ENCODE results near the gene PLCG1. TPM values are rescaled to one million over a fixed set of nuclear protein-coding genes. Genes with fewer than 3 reads are reported as not detected.

PLCG1 gene
- total RNA-seq, 1 donor from 2014 or later, result 261 TPM

- DNase-seq (ENCODE audit: extremely low read depth, low read depth, low spot score), result no peak
Measured at GRCh38 chr20:41176711-41177552, 39.6 kb downstream of the PLCG1 start.

- DNase-seq (ENCODE audit: extremely low read depth, low read depth, low spot score), result no peak
Measured at GRCh38 chr20:41177636-41178035, 40.3 kb downstream of the PLCG1 start.

DNA sequence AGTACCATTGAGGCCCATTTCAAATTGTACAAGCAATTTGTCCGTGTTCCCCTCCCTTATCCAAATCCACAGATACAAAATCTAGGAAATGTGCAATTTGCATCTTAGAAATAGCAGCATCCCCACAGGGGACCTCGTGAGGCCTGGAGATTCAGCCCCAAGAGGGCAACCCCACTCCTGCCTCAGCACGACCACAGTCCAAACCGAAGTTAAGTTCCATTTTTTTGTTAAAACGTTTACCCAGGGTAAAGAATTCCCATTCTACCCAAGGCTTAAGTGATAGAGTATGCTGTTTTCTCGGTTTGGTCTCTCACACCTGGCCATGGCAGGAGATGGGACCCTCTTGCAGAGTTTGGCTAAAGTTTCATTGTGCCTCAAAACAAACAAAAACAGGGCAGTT, 41.2 kb downstream of the PLCG1 start:
- DNase-seq (ENCODE audit: extremely low read depth, low read depth, low spot score), result no peak

- DNase-seq (ENCODE audit: extremely low read depth, low read depth, low spot score), result no peak
Measured at GRCh38 chr20:41178904-41179432, 41.6 kb downstream of the PLCG1 start.

DNA sequence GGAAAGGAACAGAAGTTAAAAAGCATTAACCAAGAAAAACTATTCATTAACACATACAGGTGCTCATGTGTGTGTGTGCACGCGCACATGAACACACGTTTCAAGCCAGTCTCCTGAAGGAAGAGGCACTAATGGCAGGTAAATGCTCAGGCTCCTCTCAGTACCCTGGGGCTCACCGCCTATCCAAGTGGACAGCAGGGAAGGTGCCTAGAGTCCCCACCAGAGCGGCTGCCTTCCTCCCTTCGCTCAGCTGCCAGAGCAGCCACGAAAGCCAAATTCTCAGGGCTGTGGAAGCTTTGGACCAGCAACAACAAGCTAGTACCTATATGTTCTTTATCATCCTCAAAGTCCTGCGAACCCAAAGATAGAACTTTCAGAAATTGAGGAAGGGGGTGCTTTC, 42.6 kb downstream of the PLCG1 start:
- DNase-seq (ENCODE audit: extremely low read depth, low read depth, low spot score), result no peak

DNA sequence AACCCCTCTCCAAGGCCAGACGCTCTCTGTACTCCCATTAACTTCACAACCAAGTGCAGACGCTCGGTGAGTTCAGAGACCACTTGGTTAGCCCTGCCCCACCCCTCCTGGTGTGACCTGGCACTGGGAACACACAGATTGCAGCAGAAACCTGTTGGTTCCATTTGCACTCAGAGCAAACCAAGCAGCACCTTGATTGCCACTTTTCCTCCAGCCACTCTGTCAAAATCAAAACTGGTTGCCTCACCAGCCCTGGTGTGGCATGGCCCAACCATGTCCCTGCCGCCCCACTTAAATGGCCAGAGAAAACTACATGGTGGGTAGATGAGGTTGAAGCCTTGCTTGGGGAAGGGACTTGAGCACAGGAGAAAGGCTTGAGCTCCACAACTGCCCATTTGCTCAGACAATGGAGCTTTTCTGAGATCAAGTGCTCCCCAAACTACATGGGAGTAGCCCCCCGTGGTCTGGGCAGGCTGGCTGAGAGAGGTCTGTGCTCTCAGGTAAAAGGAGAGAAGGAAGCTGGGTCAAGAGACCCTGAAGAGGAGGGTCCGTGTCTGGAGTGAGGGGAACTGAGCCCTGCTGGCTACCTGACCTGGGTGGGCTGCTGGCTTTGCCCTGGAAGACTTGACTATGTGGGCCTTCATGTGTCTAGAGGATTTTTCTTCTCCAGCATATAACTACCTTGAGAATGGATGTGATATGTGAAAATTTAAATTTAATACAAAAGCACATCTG, 43.4 kb downstream of the PLCG1 start:
- no peak for DNase-seq (ENCODE audit: extremely low read depth, low read depth, low spot score)

- DNase-seq (ENCODE audit: extremely low read depth, low read depth, low spot score), result no peak
Measured at GRCh38 chr20:41181567-41181966, 44.2 kb downstream of the PLCG1 start.

GRCh38 chr20:41182296-41183212, 45.2 kb downstream of the PLCG1 start:
- no peak for DNase-seq (ENCODE audit: extremely low read depth, low read depth, low spot score)

DNA sequence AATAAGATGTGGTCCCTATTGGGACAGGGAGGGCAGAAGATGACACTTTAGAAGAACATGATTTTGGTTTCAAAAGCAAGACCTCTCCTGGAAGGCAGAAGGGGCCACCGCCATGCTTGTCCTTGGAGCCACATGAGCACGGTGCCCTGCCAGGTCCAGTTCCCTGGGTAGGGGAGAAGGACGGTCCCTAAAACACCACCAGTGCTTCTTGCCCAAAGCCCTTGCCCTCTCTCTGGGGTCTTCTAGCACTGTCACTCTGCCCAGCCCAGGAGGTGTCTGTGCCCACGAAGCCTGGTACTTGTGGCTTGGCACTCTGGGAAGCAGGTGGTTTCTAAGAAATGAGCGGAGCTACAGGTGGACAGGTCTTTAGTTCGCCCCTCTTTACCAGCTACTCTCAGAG, 46.0 kb downstream of the PLCG1 start:
- DNase-seq (ENCODE audit: extremely low read depth, low read depth, low spot score), result no peak

DNA sequence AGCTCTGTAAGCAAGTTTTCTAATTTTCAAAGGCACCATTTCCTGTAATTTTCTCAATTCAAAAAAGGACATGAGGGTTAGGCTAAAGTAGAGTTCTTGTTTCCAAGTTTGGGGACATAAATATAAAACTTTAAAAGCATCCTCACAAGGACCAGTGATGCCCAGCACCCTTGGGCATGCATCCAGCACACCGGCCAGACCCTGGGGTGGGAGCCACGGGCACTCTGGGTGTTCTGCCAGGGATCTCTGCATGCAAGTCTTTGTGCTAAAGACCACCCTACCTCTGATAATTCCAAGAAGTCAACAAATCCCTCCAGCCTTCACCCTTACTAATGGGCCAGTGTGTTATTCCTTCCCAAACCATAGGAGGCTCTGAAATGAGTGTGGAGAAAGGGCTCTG, 46.5 kb downstream of the PLCG1 start:
- no peak for DNase-seq (ENCODE audit: extremely low read depth, low read depth, low spot score)

DNA sequence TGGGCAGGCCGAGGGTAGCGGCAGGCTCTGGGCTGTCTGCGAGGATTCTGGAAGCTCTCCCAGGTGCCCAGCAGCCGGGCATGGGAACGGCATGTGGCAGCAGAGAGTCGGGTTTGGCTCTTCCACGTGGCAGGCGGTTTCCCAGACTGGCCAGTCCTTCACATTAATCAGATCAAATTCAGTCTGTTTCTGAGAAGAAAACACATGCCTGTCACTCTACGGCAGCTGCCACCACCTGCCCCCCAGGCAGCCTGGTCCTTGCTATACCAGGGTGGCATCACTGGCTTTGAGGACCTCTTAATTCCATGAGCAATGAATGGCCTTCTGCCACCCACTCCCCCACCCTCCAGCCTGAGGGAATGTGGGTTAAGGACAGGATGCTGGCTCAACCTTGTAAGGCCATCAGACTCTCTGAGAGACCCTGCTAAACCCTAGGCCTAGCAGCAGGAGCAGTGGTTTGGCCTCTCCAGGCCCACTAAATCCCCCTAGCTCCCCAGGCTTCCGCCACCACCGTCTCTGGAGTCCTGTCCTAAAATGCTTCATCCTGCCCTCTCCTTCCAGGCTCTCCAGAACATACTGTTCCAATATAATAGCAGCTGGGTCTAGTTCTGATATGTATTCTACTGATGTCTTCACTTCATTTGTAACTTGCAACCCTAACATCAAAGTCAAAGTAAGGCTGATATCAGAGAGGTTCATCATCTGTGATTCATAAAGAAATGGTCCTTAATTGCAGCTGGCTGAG, 47.8 kb downstream of the PLCG1 start:
- no peak for DNase-seq (ENCODE audit: extremely low read depth, low read depth, low spot score)

DNA sequence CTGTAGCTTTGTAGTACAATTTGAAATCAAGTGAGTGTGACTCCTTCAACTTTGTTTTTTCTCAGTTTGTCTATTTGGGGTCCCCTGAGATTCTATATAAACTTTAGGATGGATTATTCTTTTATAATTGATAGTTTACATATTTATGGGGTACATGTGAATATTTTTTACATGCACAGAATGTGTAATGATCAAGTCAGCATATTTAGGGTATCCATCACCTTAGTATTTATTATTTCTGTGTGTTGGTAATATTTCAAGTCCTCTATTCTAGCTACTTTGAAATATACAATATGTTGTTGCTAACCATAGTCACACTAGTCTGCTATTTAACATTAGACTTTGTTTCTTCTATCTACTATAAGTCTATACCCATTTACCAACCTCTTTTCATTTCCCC, 50.3 kb downstream of the PLCG1 start:
- no peak for DNase-seq (ENCODE audit: extremely low read depth, low read depth, low spot score)

DNA sequence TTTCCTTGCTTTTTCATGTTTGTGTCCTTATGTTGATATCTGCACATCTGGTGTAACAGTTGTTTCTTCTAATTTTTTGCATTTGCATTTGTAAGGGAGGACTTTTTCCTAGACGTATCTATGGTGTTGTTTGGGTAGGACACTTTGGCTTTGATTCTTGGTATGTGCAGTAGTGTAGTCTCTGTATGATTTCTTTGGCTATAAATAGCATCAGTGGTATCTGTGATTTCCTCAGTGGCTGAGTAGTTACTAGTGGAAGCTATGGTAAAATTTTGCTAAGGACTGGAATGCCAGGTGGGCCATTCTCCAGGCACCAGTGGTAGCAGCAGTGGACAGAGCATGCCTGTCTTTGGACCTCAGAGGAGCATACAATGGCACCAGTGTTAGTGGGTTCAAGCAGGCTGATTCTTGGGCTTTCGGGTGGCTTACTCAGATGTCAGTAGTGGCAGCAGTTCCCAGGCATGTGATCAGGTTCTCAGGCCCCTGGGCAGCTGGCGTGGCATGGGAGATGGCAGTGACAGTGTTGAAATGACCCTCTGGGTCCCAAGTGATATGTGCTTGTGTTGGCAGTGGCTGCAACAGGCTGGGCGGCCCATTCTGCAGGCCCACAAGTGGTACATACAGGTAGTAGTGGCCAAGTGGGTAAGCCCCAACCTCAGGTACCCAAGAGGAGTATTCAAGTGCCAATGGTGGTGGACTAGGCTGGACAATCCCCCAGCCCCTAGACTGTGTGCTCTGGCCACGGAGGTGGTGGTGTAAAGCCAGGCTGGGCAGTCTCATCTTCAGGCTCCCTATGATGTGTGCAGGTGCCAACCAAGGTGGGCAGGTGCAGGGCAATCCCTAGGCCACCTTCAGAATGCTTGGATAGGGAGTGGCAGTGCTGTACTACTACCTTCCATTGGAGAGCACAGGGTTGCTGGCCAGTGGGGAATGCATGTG, 54.5 kb downstream of the PLCG1 start:
- no peak for DNase-seq (ENCODE audit: extremely low read depth, low read depth, low spot score)

DNA sequence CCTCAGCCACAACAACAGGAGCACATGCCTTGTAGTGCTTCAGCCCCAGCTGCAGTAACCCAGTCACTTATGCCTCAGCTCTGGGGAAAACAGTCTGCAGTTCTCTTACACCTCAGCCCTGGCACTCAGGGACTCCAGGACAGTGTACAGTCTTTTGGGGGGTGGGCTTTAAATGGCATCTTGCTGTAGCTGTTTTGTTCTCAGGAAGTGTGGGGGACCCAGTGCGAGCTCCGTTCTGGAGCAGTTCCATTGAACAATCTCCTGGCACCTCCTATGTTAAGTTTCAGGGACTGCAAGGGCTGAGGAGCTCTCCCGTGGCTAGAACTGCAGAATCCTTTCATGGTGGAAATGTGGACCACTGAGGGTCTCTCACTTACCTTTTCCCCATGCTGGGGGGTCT, 55.2 kb downstream of the PLCG1 start:
- no peak for DNase-seq (ENCODE audit: extremely low read depth, low read depth, low spot score)

DNA sequence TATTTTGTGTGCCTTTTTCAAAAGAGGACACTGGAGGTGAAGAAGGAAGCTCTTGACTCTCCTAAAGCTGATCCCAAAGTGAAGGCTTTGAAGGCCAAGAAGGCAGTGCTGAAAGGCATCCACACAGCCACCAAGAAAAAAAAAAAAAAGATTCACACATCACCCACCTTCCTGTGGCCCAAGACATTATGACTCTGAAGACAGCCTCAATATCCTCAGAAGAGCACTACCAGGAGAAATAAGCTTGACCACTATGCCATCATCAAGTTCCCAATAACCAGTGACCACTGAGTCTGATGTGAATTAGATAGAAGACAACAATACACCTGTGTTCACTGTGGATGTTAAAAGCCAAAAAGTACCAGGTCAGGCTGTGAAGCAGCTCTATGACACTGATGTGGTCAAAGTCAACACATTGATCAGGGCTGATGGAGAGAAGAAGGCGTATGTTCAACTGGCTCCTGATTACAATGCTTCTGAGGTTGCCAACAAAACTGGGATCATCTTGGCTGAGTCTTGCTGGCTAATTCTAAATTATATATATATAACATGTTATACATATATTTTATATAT, 59.4 kb downstream of the PLCG1 start:
- DNase-seq (ENCODE audit: extremely low read depth, low read depth, low spot score), result no peak

DNA sequence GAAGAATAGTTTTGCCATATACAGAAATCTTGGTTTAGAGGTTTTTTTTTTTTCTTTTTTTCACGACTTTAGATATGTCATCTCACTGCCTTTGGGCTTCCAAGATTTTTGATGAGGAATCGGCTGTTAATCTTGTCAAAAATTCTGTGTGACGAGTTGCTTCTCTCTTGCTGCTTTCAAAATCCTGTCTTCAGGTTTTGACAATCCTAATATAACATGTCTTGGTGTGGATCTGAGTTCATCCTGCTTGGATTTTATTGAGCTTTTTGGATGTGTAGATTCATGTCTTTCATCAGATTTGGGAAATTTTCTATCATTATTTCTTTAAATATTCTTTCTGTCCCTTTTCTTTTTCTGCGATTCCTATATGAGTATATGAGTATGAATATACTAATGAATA, 61.1 kb downstream of the PLCG1 start:
- no peak for DNase-seq (ENCODE audit: extremely low read depth, low read depth, low spot score)

DNA sequence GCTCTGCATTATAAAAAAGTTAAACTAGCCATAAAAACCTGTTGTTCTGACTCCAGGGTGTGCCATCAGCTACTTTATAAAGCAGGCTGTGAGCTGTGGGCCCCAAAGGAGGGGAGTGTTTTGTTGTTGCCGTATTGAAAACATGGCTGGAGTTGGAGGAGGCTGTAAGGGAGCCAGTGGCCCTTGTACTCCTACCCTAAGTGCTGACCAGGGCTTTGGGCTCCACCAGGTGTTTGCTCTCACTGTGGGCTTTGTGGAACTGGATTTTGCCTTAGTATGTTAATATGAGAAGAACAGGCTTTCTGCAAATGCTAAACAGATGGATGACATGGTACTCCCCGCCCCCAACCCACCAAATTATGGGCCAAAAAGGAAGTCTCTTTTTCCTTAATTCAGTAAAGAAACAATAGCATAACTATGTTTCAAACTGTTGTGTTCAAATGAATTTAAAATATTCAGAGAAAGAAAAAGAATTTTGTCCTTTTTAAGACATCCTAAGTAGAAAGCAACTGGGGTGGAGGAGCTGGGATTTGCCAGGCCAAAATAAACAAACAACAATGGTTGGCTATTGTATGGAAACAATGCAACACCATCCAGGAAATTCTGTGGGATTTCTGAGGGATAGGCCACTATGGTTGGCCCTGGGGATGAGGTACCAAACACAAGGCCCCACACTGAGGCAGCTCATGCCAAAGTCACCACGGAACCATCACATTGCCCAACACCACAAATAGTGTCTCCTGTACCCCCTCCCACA, 63.3 kb downstream of the PLCG1 start:
- DNase-seq (ENCODE audit: extremely low read depth, low read depth, low spot score), result peak; percentile 37

- DNase-seq (ENCODE audit: extremely low read depth, low read depth, low spot score), result no peak
Measured at GRCh38 chr20:41201760-41202159, 64.4 kb downstream of the PLCG1 start.

Measured in glomerular endothelial cell (primary cell).